GM23248 (cell line): ENCODE results near the gene CBFA2T3. TPM values are rescaled to one million over a fixed set of nuclear protein-coding genes. Genes with fewer than 3 reads are reported as not detected.

Experiments used
- DNase-seq: peaks from one replicate; pipeline ENCODE4 v3.0.0-alpha.2; 2015
- H2AFZ ChIP-seq: fragments of 200-600 bp; sonication (generic); 2 replicates; pipeline ENCODE4 v1.6.1; 2016; ENCODE audit warnings: antibody characterized with exemption
- H3F3A ChIP-seq: fragments of 200-600 bp; sonication (generic); 2 replicates; pipeline ENCODE4 v1.6.1; 2016; ENCODE audit warnings: mild to moderate bottlenecking, antibody characterized with exemption, mixed run types; ENCODE audit not compliant: insufficient read depth
- H3K27ac ChIP-seq: fragments of 200-600 bp; sonication (generic); 2 replicates; pipeline ENCODE4 v1.5.1; 2016; ENCODE audit warnings: mild to moderate bottlenecking
- H3K27me3 ChIP-seq: fragments of 200-600 bp; sonication (generic); replicated peaks from 2 replicates; pipeline ENCODE4 v1.6.1; 2016; ENCODE audit warnings: mild to moderate bottlenecking; ENCODE audit not compliant: insufficient read depth
- H3K36me3 ChIP-seq: fragments of 200-600 bp; sonication (generic); 2 replicates; pipeline ENCODE4 v1.6.1; 2016; ENCODE audit warnings: low read depth, mild to moderate bottlenecking
- H3K4me1 ChIP-seq: fragments of 200-600 bp; sonication (generic); 2 replicates; pipeline ENCODE4 v1.6.1; 2016; ENCODE audit warnings: mild to moderate bottlenecking; ENCODE audit not compliant: insufficient read depth
- H3K4me2 ChIP-seq: fragments of 200-600 bp; sonication (generic); one replicate; pipeline ENCODE4 v1.6.1; 2016; ENCODE audit warnings: mild to moderate bottlenecking; ENCODE audit not compliant: unreplicated experiment
- H3K4me3 ChIP-seq: fragments of 200-600 bp; sonication (generic); 2 replicates; pipeline ENCODE4 v1.5.1; 2016; ENCODE audit warnings: mild to moderate bottlenecking
- H3K79me2 ChIP-seq: fragments of 200-600 bp; sonication (generic); 2 replicates; pipeline ENCODE4 v1.6.1; 2016; ENCODE audit warnings: mild to moderate bottlenecking; ENCODE audit not compliant: insufficient read depth
- H3K9ac ChIP-seq: fragments of 200-600 bp; sonication (generic); 2 replicates; pipeline ENCODE4 v1.6.1; 2016; ENCODE audit warnings: mild to moderate bottlenecking
- H3K9me2 ChIP-seq: fragments of 200-600 bp; sonication (generic); 2 replicates; pipeline ENCODE4 v1.6.1; 2016; ENCODE audit warnings: mixed run types, mild to moderate bottlenecking, moderate library complexity; ENCODE audit not compliant: insufficient read depth
- H3K9me3 ChIP-seq: fragments of 200-600 bp; sonication (generic); one replicate; pipeline ENCODE4 v1.6.1; 2017; ENCODE audit warnings: low read depth
- H4K20me1 ChIP-seq: fragments of 200-600 bp; sonication (generic); 2 replicates; pipeline ENCODE4 v1.6.0; 2016; ENCODE audit not compliant: insufficient read depth
- EZH2 ChIP-seq: fragments of 200-600 bp; sonication (generic); IDR thresholded peaks from 2 replicates; pipeline ENCODE4 v1.6.1; 2018; ENCODE audit warnings: antibody characterized with exemption, mild to moderate bottlenecking; ENCODE audit not compliant: insufficient read depth, poor library complexity, severe bottlenecking
- EZH2phosphoT487 ChIP-seq: fragments of 200-600 bp; sonication (generic); IDR thresholded peaks from 2 replicates; pipeline ENCODE4 v1.6.1; 2018; ENCODE audit warnings: antibody characterized with exemption, moderate library complexity, mild to moderate bottlenecking, low read depth; ENCODE audit not compliant: insufficient read depth
- WGBS, 2 experiments: methylation state at CpG; one replicate each; pipeline ENCODE4 v1.1.6; 2015 to 2017; ENCODE audit warnings: low lambda C conversion rate in 2 of 2, low coverage in 1 of 2; ENCODE audit errors: missing lambda C conversion rate in 2 of 2; 5-methylcytosine and 5-hydroxymethylcytosine counted together
- in situ Hi-C: fragments of 300-500 bp; cut with MboI; formaldehyde crosslinking; loops from 2 replicates; pipeline ENCODE4 v1.15.0; 2020
- polyA plus RNA-seq: library from polyadenylated mRNA; unstranded; fragments of >200 nt; fragmentation: Nextera tagmentation; extraction: Ambion mirVana; gene quantifications from 2 replicates; pipeline ENCODE4 v1.2.1, GENCODE V29; 2016
- total RNA-seq: library from RNA; depleted of rRNA; stranded (reverse); fragments of >200 nt; shearing (Covaris generic); gene quantifications from 2 replicates; pipeline ENCODE4 v1.2.3, GENCODE V29; 2014

Gene CBFA2T3
- total and polyA plus RNA-seq, 2 experiments from 2014 or later, result not detected

DNA sequence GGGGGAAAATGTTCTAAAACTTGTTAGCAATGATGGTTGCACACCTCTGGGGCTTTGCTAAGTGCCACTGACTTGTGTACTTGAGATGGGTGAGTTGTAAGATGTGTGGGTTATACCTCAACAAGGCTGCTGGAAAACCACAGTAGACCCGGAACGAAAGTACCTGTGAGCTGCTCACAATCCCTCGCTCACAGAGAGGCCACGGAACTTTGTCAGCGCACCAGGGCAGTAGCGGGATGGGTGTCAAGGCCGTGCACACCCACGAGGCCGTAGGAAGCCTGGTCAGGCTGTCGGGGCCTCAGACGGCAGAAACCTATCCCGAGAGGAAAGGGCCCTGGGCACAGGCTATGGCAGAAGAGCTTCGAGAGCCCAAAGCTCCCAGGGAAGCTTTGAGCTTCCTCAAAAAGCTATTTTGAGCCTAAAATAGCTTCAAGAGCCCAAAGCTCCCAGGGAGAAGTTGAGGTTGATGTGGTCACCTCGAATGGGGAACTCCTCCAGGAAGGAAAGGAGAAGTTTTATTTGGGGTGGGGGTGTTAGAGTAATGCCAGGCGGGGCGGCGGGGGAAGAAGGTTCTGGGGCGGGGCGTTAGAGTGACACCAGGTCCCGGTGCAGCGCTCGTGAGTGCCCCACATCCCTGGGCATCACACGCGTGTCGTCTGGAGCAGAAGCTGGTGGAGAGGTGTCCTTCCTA, 19.0 kb downstream of the CBFA2T3 start:
- H3K9ac ChIP-seq, result no peak overlapping the region
- no peak overlapping the region for H2AFZ ChIP-seq
- no peaks in the 10 kb centered on the region for H4K20me1 ChIP-seq
- TF ChIP-seq EZH2, result no peak
- no peak for TF ChIP-seq EZH2phosphoT487
- no peaks in the 10 kb centered on the region for H3K36me3 ChIP-seq
- H3K4me1 ChIP-seq, result no peaks in the 10 kb centered on the region
- H3F3A ChIP-seq, result no peaks in the 10 kb centered on the region
- no peaks in the 10 kb centered on the region for H3K79me2 ChIP-seq
- H3K27ac ChIP-seq, result no peak overlapping the region
- H3K27me3 ChIP-seq, result peaks cover 14% of the 10 kb centered on the region
- H3K9me2 ChIP-seq, result no peaks in the 10 kb centered on the region
- no peak overlapping the region for H3K4me2 ChIP-seq
- no peaks in the 10 kb centered on the region for H3K9me3 ChIP-seq
- in situ Hi-C loops, result no loop called here
- 64 to 66% methylated on average over 14 to 25 of the region's 25 CpGs for WGBS, 2 experiments
- no peak for DNase-seq
- H3K4me3 ChIP-seq, result no peak overlapping the region

DNA sequence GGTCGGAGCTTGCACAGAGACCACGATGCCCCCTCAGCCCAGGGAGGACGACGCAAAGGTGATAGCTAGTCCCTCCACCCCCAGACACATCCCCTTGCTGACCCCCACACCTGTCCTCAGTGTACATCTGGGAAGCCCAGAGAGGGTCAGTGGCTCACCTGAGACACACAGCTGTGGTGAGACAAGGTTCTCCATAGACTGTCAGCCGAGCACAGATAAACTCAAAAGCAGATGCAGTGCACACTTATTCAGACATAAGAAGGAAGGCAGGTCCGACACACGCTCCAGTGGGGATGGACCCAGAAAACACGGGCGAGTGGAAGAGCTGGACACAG, 19.6 kb downstream of the CBFA2T3 start:
- Histone ChIP-seq H3K36me3 (no peaks in the 10 kb centered on the region), H3K4me2 (no peak overlapping the region), H3K9me3 (no peaks in the 10 kb centered on the region), H3K4me3 (no peak overlapping the region), H3K27ac (no peak overlapping the region), H3K27me3 (peaks cover 14% of the 10 kb centered on the region), H4K20me1 (no peaks in the 10 kb centered on the region), H3F3A (no peaks in the 10 kb centered on the region), H3K9me2 (no peaks in the 10 kb centered on the region), H2AFZ (no peak overlapping the region), H3K9ac (no peak overlapping the region), H3K79me2 (no peaks in the 10 kb centered on the region), H3K4me1 (no peaks in the 10 kb centered on the region)
- DNase-seq, result no peak
- no peak for TF ChIP-seq EZH2phosphoT487
- no peak for TF ChIP-seq EZH2
- in situ Hi-C loops, result no loop called here
- 68 to 72% methylated on average over 9 of the region's 9 CpGs for WGBS, 2 experiments

DNA sequence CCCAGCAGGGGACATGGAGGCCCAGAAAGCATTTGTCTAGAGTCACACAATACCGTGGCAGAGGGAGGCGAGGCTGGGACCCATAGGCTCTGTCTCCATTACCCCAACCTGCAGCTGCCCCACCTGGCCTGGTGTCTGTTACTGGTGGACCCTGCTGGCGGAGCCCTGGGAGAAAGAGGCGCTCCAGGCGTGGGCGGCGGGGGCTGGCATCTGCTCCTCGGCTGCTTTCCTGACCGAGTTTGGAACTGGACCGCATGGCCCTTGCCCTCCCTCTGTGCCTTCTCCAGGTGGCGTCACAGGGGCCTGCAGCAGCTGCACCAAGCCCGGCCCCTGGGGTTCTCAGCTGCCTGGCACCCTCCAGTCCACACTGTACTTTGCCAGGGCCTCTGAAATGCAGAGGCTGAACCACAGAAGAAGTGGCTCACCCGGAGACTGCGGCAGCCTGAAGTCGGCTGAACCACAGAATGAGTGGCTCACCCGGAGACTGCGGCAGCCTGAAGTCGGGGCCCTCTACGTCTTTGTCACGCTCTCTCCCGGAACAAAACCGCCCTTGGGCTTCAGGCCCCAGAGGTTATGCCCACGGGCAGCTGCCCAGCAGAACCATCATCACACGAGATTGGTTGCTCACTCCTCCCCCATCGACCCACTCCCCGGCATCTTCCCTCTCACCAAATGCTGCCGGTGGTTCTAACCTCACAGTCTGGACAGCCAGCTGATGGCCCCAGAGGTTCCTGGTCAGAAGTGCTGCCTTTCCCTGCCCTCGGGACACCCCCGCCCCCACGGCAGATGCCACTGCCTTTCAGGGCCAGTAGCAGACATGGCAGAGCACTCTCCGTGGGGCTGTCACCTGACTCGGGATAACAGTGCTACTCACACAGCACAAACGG, 20.2 kb downstream of the CBFA2T3 start:
- no peaks in the 10 kb centered on the region for H4K20me1 ChIP-seq
- no peaks in the 10 kb centered on the region for H3K9me2 ChIP-seq
- no peaks in the 10 kb centered on the region for H3K36me3 ChIP-seq
- no peak overlapping the region for H3K4me2 ChIP-seq
- no peak for DNase-seq
- H2AFZ ChIP-seq, result no peak overlapping the region
- H3K9me3 ChIP-seq, result no peaks in the 10 kb centered on the region
- WGBS, 2 experiments, result 59 to 63% methylated on average over 32 to 33 of the region's 33 CpGs
- H3K79me2 ChIP-seq, result no peaks in the 10 kb centered on the region
- no peak overlapping the region for H3K27ac ChIP-seq
- H3K4me1 ChIP-seq, result no peaks in the 10 kb centered on the region
- peaks cover 14% of the 10 kb centered on the region for H3K27me3 ChIP-seq
- H3K9ac ChIP-seq, result no peak overlapping the region
- in situ Hi-C loops, result no loop called here
- H3K4me3 ChIP-seq, result no peak overlapping the region
- no peak for TF ChIP-seq EZH2phosphoT487
- no peak for TF ChIP-seq EZH2
- H3F3A ChIP-seq, result no peaks in the 10 kb centered on the region

DNA sequence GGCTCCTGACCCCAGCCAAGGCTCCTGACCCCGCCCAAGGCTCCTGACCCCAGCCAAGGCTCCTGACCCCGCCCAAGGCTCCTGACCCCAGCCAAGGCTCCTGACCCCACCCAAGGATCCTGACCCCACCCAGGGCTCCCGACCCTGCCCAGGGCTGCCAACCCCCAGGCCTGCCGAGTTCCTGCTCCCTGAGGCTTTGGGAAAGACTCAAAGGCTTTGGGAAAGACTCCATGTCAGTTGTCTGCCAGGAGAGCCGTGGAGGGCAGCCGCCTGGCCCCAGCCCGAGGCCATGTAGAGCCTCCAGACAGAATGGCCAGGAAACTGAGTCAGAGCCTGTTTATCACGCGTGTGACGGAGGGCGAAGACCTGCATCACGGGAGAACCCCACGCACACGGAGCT, 21.1 kb downstream of the CBFA2T3 start:
- Histone ChIP-seq H3K27ac (no peak overlapping the region), H3K36me3 (no peaks in the 10 kb centered on the region), H3K9me2 (no peaks in the 10 kb centered on the region), H3K27me3 (peaks cover 14% of the 10 kb centered on the region), H3K4me2 (no peak overlapping the region), H2AFZ (no peak overlapping the region), H3K79me2 (no peaks in the 10 kb centered on the region), H3K9me3 (no peaks in the 10 kb centered on the region), H3K4me3 (no peak overlapping the region), H3K4me1 (no peaks in the 10 kb centered on the region), H3K9ac (no peak overlapping the region), H3F3A (no peaks in the 10 kb centered on the region), H4K20me1 (no peaks in the 10 kb centered on the region)
- in situ Hi-C loops, result no loop called here
- no peak for TF ChIP-seq EZH2
- WGBS, 2 experiments, result 62 to 69% methylated on average over 13 to 14 of the region's 14 CpGs
- DNase-seq, result no peak
